Measurements from ENCODE around the gene C20orf144.
"Not testable (repeated sequence)": the region's sequence is repeated elsewhere in the genome, so short reads cannot be mapped to it uniquely, and the experiment has no call there.

The C20orf144 gene

DNA sequence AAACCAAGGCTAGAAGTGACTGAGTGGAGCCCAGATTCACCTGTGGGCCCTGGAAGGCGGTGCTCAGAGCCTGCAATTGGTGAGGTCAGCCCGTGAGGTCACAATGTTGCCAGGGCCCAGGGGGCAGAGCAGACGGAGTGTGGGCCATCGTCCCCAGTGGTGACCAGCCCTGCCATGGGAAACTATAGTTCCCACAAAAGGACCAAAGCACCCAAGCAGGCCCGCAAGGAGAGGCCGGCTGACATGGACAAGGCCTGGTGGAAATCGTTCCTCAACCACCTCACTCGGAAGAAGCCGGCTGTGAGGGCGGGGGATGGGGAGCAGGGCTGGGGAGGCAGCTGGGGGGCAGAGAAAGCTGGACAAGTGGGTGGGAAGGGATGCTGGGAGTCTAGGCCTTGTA, at the start of gene C20orf144:
Gene C20orf144 (plus strand): TSS at position 156 of the 400 bp plus-strand sequence. CDS start 19 bp downstream, at position 175.
- DNase-seq (ENCODE audit: low read depth in 2 of 2) = no peak

DNA sequence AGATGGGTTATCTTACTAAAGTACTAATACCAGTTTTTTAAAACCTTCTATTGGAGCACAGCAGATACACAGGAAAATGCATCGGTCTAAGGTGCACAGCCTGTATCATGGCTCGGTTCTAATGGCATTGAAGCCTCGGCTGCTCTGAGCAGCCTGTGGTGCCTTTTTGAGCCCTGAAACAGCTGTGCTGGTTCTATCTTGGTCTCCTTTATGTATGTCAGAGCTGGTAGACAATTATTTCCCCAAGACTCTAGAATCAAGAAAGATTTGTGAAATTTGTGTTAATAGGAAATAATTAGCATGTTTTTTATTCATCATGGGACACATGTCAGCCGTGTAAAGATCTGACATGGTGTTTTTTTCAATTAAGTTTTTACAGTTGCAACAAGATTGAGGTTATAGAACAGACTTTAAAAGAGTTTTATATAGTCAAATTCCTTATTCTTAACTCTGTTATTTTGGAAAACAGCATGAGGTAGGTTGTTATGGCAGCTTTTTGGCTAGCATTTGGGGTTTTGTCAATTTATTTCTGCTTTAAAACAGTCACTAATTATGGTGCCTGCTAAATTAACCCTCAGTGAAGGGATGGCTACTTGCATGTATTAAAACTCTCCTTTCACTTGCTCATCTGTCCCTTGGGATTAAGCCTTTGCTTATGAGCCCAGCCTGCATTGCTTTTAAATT, 40.3 kb upstream of the C20orf144 start:
- no peak for DNase-seq (ENCODE audit: low read depth in 2 of 2)

DNA sequence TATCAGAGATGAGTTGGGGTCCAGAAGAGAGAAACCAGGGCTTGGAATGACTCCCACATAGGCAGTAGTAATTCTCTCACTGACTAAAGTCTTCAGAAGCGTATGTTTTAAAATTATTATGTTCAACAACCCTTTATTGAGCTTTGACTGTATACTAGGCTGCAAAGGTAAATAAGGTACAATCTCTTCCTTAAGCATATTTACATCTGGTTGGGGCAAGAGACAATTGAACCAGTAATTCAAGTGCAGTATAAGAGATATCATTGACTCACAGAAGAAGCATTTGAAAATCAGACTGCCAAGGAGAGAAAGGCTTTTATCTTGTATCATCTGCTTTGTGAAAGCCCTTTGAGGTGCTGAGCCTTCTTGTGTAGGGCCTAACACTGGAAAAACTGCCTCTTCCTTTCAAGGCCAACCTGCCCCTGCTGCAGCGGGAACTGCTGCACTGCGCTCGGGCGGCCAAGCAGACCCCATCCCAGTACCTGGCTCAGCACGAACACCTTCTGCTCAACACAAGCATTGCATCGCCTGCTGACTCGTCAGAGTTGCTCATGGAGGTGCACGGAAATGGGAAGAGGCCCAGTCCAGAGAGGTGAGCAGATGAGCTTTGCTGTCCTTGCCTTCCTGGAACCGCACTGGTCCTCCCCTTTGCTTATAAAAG, 39.3 kb upstream of the C20orf144 start:
- no peak for DNase-seq (ENCODE audit: low read depth in 2 of 2)

DNA sequence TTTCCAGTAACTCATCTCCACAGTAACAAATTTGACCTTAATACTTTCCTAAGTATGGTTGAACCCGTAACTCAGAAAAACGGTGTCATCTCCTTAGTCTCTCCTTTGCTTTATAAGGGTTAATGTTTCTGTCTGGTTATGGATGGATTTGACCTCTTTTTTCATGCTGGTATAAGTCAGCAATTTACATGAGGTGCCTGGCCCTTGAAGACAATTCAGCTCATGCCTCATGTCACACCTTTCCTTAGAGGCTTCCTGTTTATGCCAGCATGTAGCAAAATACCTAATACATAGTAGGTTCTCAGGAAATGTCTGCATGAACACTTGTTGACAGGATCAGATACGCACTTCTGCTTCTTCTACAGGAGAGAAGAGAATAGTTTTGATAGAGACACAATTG, 37.7 kb upstream of the C20orf144 start:
- DNase-seq (ENCODE audit: low read depth in 2 of 2) = no peak

DNA sequence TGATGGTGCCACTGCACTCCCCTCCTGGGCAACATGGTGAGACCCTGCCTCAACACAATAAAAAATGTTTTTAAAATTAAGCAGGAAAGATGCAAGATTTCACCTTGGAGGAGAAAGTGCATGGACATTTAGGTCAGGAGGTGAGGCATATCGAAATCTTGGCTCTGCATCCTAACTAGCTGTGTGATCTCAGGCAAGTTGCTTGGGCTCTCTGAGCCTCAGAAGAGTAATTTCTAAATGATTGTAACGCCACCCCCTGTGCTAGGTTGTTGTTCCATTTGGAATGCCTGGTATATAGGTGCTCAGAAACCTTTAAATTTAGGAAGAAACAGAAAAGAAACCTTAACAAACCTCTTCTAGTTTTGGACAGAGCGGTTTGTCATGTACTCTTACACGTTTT, 35.9 kb upstream of the C20orf144 start:
- DNase-seq (ENCODE audit: low read depth in 2 of 2) = no peak

DNA sequence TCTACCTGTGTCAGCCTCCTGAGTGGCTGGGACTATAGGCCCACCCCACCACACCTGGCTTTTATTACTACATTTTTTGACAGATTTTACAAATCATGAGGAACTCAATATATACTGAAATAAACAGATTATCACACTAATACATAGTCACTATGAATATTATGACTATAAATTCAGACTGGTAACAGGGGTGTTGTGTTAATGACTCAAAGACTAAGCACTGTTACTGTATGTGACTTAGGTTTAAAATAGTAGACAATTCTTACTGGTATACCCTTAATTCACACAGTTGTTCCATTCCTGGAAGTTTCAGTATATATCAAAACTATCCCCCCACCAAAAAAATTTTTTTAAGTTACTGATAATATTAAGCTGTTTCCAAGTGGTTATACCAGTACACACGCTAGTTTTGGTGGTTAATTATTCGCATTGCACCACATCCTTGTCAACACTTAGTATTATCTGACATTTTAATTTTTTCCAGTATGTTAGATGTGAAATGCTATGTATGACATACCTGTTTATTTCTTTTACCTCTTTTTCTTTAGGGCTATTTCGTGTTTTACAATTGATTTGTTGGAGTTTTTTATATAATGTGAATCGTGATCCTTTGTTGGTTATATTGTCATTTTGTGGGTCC, 34.4 kb upstream of the C20orf144 start:
- DNase-seq (ENCODE audit: low read depth in 2 of 2) = no peak

GRCh38 chr20:33629533-33629932, 32.6 kb upstream of the C20orf144 start:
- DNase-seq (ENCODE audit: low read depth in 2 of 2) = no peak

DNA sequence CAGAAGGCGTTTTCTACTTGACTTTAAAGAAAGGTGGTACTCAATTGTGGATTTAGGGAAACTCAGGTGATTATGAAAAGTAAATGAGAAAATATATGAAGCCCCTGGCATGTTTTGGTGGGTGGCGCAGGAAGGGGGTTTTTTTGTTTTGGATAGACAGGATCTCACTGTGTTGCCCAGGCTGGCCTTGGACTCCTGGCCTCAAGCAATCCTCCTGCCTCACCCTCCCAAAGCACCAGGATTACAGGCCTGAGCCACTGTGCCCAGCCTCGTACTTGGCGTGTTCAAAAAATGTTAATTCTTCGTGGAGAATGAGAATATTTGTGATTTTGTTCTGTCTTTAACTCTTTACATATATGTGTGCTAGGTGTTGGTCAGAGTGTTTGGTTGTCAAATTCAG, 32.1 kb upstream of the C20orf144 start:
- DNase-seq (ENCODE audit: low read depth in 2 of 2) = no peak

- no peak for DNase-seq (ENCODE audit: low read depth in 2 of 2)
These were observed 31.6 kb upstream of the C20orf144 start for GRCh38 chr20:33630507-33630906.

- not testable (repeated sequence) for DNase-seq (ENCODE audit: low read depth in 2 of 2)
These were observed 30.2 kb upstream of the C20orf144 start for GRCh38 chr20:33631910-33632309.

- DNase-seq (ENCODE audit: low read depth in 2 of 2) = no peak
These were observed 26.8 kb upstream of the C20orf144 start for GRCh38 chr20:33635341-33635740.

GRCh38 chr20:33636776-33637175, 25.4 kb upstream of the C20orf144 start:
- DNase-seq (ENCODE audit: low read depth in 2 of 2) = no peak

DNA sequence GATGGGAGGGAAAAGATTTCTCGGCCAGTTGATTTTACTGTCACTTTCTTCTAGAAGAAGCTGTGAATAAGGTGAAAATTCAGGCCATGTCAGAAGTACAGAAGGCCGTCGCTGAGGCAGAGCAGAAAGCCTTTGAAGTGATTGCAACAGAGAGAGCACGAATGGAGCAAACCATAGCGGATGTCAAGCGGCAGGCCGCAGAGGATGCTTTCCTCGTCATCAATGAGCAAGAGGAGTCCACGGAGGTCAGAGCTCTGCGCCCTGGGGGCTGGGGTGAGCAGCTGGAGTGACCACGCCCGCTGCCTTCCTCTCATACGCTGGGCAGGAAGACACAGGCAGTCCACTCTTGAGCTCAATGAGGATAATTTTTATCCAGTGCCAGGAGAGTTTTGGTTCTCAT, 21.8 kb upstream of the C20orf144 start:
- DNase-seq (ENCODE audit: low read depth in 2 of 2) = no peak

DNA sequence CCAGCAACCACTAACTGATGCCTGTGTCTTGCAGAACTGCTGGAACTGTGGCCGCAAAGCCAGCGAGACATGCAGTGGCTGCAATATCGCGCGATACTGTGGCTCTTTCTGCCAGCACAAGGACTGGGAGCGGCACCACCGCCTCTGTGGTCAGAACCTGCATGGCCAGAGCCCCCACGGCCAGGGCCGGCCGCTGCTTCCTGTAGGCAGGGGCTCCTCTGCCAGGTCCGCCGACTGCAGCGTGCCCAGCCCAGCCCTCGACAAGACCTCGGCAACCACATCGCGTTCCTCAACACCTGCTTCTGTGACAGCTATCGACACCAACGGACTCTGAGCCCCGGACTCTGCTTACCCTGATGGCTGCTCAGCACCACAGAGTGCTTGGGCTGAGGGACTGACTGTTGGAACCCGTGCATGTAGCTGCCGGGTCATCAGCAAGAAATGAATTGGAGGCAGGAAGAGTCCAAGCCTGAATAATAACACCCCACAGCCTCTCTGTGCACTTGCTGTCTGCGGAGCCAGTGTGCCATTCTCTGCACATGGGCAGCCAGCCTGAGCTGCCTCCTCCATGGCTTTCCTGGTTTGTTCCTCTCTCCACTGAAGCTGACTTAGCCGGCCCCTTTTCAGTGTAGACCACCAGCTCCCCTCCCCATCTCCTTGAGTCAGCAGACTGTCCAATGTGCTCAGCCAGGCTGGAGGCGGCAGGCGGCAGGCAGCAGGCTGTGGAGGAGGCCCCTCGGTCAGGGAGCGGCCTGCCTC, 17.6 kb upstream of the C20orf144 start:
- no peak for DNase-seq (ENCODE audit: low read depth in 2 of 2)

DNA sequence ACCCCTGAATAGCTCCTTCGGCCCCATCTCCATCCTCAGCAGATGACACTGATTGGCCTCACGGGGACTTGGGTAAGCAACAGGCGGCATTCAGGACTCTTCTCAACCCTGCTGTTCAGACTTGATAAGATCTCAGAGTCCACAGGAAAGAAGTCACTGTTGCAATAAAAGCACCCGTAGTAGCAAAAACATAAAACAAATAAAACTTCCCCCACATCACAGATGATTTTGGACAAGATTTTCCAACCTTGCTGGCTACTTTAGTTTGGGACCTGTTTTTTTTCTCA, 17.1 kb upstream of the C20orf144 start:
- DNase-seq (ENCODE audit: low read depth in 2 of 2) = no peak

DNA sequence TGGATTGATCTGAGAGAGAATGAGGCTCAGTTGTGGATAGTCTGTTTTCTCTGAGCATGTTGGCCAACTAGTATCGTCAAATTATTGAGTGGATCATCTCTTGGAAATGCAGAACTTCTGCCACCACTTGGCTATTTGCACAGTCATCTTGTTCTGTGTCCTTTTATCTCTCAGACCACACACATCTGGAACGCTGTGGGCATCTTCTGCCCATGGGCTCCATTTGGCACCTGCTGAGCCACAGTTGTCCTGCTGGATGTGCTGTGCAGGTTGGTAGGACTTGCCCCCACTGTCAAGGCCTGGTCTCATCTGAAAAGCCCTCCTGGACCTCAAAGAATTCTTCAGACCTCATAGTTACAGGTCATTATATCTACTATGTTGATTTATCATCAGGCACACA, 16.7 kb upstream of the C20orf144 start:
- DNase-seq (ENCODE audit: low read depth in 2 of 2) = no peak

GRCh38 chr20:33646191-33646590, 15.9 kb upstream of the C20orf144 start:
- DNase-seq (ENCODE audit: low read depth in 2 of 2) = no peak

GRCh38 chr20:33646959-33647602, 15.0 kb upstream of the C20orf144 start:
- DNase-seq (ENCODE audit: low read depth in 2 of 2) = not testable (repeated sequence)

- DNase-seq (ENCODE audit: low read depth in 2 of 2) = no peak
These were observed 14.3 kb upstream of the C20orf144 start for GRCh38 chr20:33647603-33648395.

- no peak for DNase-seq (ENCODE audit: low read depth in 2 of 2)
These were observed 13.6 kb upstream of the C20orf144 start for GRCh38 chr20:33648396-33649004.

- no peak for DNase-seq (ENCODE audit: low read depth in 2 of 2)
These were observed 12.9 kb upstream of the C20orf144 start for GRCh38 chr20:33649201-33649681.

Measured in stimulated activated CD8-positive, alpha-beta memory T cell treated with anti-CD3 and anti-CD28 coated beads, Interleukin-7, amount 100 ng/mL, for 4 hours (primary cell).